Measurements from ENCODE around the gene PAX2.

DNA sequence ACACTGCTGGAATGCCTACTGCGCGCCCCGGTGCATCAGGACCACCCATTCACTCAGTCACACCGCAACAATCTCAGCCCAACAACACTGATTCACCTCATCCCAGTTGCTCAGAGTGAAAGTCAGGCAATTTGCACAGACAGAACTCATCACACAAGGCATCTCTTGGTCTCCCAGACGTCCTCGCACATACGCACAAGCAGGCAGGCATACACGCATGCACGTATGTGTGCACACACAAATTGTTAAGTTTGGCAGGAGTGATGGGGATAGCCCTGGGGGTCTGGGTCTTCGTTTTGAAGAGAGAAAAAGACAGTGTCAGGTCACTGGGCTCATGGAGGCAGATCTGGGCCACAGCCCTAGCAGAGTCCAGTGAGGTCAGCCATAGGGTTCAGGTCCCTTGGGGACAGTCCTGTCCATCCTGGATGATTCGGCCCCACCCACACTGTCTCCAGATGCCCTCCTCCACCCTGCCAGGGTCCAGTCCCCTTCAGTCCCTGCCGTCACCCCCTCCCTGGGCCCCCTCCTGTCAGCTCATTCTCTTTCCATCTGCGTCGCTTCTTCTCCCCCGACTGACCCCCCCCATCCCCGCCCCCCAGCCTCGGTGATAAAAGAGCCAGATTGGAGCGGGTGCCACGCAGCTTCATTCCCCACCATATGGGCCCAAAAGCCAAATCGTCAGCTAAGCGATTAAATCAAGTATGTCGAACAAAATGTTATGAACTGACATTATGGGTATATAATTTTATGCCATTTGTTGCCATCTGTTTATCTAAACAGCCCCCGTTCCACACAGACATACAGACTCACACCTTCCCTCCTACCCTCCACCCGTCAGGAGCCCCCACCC is 118.9 kb downstream of the PAX2 start:
- TF ChIP-seq, protein P1, sequence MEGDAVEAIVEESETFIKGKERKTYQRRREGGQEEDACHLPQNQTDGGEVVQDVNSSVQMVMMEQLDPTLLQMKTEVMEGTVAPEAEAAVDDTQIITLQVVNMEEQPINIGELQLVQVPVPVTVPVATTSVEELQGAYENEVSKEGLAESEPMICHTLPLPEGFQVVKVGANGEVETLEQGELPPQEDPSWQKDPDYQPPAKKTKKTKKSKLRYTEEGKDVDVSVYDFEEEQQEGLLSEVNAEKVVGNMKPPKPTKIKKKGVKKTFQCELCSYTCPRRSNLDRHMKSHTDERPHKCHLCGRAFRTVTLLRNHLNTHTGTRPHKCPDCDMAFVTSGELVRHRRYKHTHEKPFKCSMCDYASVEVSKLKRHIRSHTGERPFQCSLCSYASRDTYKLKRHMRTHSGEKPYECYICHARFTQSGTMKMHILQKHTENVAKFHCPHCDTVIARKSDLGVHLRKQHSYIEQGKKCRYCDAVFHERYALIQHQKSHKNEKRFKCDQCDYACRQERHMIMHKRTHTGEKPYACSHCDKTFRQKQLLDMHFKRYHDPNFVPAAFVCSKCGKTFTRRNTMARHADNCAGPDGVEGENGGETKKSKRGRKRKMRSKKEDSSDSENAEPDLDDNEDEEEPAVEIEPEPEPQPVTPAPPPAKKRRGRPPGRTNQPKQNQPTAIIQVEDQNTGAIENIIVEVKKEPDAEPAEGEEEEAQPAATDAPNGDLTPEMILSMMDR (conservative IDR thresholded peaks at IDR 0.05): no peak
- no peak for TF ChIP-seq ZFX (IDR thresholded peaks at IDR 0.05)
